OCI-M2 (cell line): ENCODE measurements around the gene PTPRM.

Experiments used
- DNase-seq: peaks from one replicate; lab custom pipeline; 2025; ENCODE audit not compliant: unreplicated experiment; lab: John Stamatoyannopoulos, UW

The PTPRM gene

DNA sequence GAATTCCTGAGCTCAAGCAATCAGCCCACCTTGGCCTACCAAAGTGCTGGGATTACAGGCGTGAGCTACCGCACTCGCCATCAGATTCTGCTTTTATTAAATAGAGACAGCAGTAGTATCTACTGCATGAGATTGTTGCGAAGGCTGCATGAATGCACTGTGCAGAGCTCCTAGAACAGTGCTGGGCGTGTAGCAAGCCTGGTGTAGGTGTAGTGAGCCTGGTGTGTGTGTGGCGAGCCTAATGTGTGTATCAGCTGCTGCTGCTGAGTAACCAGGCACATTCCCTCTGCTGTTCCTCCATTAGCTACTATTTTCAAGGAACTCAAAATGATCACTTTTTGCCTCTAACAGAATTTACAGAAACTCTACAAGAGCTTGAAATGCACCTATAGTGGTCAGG, 57.6 kb downstream of the PTPRM start:
- DNase-seq = no peak

- DNase-seq = no peak
These were observed 59.2 kb downstream of the PTPRM start for GRCh38 chr18:7626175-7626921.

- no peak for DNase-seq
These were observed 59.9 kb downstream of the PTPRM start for GRCh38 chr18:7626922-7627440.

- DNase-seq = no peak
These were observed 62.3 kb downstream of the PTPRM start for GRCh38 chr18:7629416-7629815.

DNA sequence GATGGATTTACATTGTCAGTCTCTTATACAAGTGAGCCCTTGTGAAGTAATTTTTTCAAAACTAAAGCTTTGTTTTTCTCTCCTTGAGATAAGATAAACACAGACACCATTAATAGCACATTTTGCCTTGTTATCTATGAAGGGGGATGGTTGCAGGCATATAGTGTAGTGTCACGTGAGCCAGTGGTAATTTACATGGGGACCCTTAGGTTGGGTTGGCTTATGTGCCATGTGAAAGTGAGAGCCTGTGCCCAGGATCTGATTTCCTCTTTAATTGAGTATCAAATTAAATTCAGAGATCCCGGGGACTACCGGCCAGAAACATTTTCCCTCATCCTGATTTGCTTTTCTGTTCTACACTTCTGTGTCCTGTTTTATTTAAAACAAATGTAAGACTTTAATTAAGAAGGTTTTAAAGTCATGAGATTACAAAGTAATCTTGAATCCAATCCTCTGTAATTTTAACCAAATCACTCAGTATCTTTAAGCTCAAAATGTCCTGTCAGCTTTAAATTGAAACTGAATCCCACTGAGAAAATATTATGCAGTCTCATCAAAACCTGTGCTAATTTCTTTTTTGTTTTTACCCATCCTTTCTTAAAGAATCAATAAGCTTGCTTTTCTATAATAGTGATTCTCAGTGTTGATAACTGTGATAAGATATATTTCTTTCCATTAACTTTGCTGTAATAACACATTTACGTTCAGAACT, 63.8 kb downstream of the PTPRM start:
- DNase-seq = no peak

DNA sequence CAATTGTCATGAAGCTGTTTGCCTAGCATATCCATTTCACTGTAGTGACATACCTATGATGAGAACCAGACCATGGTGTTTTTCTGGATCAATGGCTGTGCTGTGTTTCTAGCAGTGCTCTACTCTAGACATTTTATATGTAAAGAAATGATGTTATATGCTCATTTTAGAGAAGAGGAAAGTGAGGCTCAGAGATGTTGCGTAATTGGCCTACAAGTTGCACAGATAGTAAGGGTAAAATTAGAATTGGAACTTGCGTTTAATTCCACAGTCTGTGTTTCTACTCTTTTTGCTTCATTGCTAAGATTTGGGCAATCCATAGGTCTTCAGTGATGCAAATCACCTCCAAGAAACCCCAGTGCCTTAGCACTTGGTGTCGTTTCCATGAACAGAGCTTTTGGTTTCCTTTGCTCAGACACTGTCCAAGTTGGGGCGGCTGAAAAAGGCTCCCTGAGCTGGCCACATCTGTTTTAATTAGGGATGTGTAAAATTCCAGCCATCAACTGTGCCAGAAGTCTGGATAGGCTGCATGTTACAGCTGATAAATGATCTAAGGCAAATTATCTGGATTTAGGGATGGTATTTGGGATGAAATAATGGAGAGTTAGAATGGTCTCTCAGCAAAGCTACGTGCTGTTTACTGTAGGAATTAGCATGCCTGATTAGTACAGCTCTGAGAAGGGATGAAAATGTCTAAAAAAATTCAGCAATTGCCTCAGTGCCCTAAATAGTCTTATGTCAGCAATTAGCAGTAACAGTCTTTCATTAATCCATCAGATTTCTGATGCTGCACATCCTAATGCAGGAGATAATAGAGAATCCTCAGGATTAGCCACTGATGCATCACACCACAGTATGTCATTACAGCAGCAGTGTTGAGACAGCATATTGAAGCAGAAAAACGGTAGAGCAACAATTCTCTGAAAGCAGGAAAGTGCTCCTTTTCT, 65.3 kb downstream of the PTPRM start:
- no peak for DNase-seq

DNA sequence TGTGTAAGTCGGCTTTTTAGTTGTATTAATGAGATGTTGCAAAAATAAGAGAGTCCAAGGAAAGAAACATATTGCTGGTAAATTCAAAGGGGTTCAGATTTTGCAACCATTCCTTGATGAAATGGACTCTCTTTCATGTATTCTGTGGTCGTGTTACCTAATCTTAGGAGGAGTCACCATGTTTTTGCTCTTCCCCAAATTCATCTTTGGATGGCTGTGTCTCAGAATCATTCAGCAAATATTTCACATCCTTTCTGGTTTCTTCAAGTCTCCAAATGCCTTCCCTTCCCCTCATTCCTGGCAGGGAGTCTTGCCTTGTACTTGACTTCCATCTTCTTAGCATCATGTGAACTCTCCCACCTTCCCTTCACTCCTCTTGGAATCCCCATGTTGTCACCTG, 66.1 kb downstream of the PTPRM start:
- DNase-seq = no peak

DNA sequence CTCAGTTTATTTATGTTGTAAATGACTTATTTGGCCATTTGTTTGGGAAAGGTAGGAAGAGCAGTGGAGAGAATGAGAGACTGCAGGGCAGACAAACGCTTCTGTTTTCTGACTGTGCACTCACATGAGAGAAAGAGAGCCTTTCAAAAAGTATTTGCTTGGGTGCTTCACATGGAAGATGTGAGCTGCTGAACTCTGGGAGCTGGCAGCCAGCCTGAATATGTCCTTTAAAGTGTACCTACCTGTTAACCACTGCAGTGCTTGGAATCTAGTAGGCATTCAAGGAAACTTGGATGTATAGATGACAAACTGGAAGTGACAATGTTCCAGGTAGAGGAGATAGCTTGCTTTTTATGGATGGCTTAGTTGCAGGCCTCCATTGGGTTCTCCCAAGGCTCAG, 68.8 kb downstream of the PTPRM start:
- no peak for DNase-seq

GRCh38 chr18:7637269-7637668, 70.2 kb downstream of the PTPRM start:
- DNase-seq = no peak

DNA sequence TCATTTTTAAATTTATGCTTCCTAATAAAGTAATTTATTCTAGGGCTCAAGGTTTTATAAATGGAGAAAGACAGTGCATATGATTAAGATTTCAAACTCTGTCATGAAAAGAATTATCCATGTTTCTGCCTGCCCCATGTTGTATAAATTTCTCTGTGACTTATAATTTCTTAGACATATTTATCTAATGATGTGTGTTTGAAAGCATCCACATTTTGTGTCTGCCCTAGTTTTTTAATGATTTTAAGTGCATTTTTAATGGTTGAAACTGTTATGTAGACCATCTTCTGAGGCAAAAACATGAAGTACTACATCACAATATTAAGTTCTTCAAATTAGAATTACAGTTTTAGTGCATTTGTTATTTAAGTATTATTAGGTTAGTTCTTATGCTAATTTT, 71.2 kb downstream of the PTPRM start:
- DNase-seq = no peak

DNA sequence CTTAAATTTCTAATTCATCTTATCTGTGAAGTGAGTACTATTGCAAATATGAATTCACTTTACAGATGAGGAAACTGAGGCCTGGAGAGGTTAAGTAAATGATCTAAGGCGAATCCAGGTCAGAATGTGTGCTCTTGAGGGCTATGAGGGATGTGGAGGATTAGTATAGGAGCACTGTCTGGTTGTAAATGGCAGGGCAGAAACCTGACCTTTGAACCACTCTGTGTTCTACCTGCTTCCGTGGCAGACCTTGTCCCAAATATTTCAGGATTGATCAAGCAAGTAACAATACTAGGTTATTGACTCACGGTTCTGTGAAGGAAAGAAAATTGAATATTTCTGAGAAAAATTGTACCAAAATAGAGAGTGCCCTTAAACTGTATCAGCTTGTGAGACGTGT, 74.7 kb downstream of the PTPRM start:
- no peak for DNase-seq

DNA sequence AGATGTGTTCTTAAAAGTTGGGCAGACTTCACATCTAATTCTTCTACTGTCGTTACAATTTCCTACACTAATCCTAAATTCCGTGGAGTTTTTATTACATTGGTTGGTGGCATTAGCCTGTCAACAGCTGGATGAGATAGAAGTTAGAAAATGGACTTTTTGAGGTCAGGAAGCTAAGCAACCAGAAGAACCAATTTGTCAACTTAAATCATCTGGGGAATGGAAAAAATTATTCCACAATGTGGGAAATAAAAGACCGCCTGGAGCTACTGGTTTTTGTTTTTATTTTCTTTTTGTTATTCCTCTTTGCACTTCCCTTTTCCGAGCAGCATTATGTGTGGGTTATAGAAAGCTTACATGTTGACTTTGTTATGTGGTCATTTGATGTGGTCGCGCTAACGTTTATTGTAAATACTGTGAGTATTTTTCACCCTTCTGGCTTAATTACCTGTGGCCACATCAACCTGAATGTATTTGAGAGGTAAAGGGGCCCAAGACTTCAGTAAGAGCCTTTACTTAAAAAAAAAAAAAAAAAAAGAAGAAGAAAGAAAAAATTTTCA, 75.3 kb downstream of the PTPRM start:
- DNase-seq = no peak

DNA sequence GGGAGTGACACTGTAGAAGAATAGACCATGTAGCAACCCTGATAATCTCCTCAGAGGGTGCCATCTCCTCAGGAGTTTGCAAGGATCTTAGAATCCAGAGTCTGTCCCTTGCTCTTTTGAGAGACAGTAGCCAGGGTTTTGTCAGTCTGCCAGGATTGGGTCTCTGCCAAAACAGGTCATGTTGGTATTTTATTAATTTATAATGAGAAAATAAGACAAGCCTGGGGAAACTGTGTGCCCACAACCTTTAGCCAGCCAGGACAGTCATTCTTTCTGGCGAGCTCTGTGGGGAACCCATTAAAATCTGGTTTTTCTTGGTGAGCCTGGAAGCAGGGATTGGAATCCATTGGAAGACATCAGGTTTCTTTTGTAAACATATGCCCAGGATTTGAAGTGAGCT, 78.6 kb downstream of the PTPRM start:
- no peak for DNase-seq

- DNase-seq = no peak
These were observed 79.2 kb downstream of the PTPRM start for GRCh38 chr18:7646174-7646886.

DNA sequence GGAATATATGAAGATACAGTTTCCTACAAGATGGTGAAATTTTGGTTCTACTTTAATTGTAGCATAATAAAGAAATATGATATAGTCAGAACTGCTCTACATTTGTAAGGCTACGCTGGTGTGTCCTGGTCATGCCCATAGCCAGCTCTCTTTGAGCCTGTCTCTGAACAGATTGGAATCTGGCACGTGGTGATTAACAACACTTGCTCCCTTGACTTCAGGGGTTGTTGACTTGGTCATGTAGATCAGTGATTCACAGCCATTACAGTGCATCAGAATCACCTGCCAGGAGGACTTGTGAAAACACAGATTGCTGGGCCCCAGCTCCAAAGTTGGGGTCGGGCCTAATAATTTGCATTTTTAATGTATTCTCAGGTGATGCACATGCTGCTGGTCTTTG, 80.4 kb downstream of the PTPRM start:
- DNase-seq = no peak

DNA sequence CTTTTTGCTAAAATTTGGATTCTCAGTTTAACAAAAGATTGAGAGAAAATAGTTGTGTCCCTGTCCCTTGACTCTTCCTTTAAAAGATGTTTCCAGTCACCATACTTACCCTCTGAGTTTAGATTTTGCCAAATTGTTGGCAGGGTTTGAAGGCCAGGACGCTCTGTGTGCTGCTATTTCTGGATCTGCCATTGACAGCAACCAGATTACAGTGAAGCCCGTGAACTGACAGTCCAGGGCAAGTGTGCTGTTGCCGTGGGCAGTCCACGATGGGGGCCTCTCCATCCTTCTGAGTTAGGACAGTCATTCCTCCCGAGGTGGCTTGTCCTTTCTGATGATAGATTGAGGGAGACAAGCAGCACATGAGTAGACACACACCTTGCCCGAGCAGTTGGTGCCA, 89.9 kb downstream of the PTPRM start:
- DNase-seq = no peak

- no peak for DNase-seq
These were observed 90.8 kb downstream of the PTPRM start for GRCh38 chr18:7657937-7658336.

GRCh38 chr18:7658701-7659100, 91.6 kb downstream of the PTPRM start:
- no peak for DNase-seq

DNA sequence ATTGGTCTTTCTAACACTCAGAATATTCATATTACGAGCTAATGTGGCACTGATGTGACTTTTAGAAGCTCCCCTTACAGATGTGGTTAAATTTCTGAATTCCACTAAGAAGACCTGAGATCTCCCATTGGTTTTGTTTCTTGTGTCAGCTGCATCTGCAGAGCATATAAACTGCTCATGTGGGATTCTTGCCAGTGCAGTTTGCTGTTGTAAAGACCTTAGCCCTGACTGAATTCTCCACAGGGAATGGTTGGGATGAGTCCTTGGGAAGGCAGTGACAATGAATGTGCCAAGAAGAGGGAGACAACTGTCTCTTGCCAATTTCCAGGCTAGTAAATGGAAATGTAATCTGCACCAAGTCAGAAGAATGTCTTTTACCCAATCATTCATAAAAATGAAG, 94.1 kb downstream of the PTPRM start:
- no peak for DNase-seq

DNA sequence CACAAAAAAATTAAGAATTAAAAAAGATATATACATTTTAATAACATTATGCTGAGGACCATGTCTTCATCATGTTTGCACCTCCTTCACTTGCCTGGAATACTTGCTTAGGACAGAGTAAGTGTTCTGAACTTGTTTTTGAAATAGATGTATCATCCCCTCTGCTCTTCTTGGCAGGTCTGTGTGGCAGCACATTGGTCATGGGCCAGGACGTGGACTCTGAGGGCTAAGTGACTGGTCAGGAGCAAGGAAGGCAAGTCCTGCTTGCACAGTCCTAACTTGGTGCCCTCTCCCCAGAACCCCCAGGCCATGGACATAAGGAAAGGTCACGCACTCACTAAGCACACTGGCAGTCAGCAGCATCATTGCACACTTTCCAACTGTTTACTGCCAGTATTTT, 95.8 kb downstream of the PTPRM start:
- DNase-seq = no peak
